ENCODE results near the gene VRK3.

- no peak for TF ChIP-seq CTCF (IDR thresholded peaks at IDR 0.05; ENCODE audit: extremely low read depth in 1 of 2, insufficient read depth in 1 of 2, low read depth in 1 of 2, low read length in 2 of 2)
- TF ChIP-seq POLR2AphosphoS5 (IDR thresholded peaks at IDR 0.05; ENCODE audit: insufficient read depth, low read depth, low read length), result no peak
- no peak for TF ChIP-seq MAX (IDR thresholded peaks at IDR 0.05; ENCODE audit: insufficient read depth, insufficient read length)
- TF ChIP-seq POLR2A (IDR thresholded peaks at IDR 0.05; ENCODE audit: low read depth, low read length), result no peak
- no peak for TF ChIP-seq MYC (IDR thresholded peaks at IDR 0.05; ENCODE audit: low read depth, low read length)
- TF ChIP-seq EZH2 (IDR thresholded peaks at IDR 0.05; ENCODE audit: borderline replicate concordance, low read depth, low read length, severe bottlenecking), result no peak
- no peak for TF ChIP-seq GATA2 (IDR thresholded peaks at IDR 0.05; ENCODE audit: insufficient read depth, insufficient read length, low read depth, low read length)
- TF ChIP-seq FOS (IDR thresholded peaks at IDR 0.05; ENCODE audit: borderline replicate concordance, insufficient read depth, low read length), result no peak
- TF ChIP-seq JUN (IDR thresholded peaks at IDR 0.05; ENCODE audit: borderline replicate concordance, insufficient read depth, insufficient read length, low read depth), result no peak
Measured at GRCh38 chr19:50007170-50007569, 18.0 kb downstream of the VRK3 start.

Data from endothelial cell of umbilical vein (primary cell).